Measurements from ENCODE around the gene PRR19.

- TF ChIP-seq CTCF (conservative IDR thresholded peaks at IDR 0.05; ENCODE audit: low read depth, low read length) (no peak), EZH2phosphoT487 (IDR thresholded peaks at IDR 0.05; ENCODE audit: borderline replicate concordance, low read length) (no peak)
Observed at GRCh38 chr19:42286349-42287016, 15.4 kb upstream of the PRR19 start.

All from PC-3 (cell line).